ENCODE results near the gene MICOS13.

- TF ChIP-seq CTCF (conservative IDR thresholded peaks at IDR 0.05 in 1 of 2, IDR thresholded peaks at IDR 0.05 in 1 of 2; ENCODE audit: extremely low read depth in 1 of 2, insufficient read depth in 1 of 2, low read depth in 1 of 2, low read length in 2 of 2) (no peak), EZH2 (IDR thresholded peaks at IDR 0.05; ENCODE audit: borderline replicate concordance, low read length) (no peak)
Observed at GRCh38 chr19:5711025-5711424, 30.7 kb upstream of the MICOS13 start.
